K562 (cell line): ENCODE results near the gene THOP1. TPM values are rescaled to one million over a fixed set of nuclear protein-coding genes. Genes with fewer than 3 reads are reported as not detected.

Experiments
- ARNT ChIP-seq, 2 experiments: fragments of 450-650 bp; IDR thresholded peaks; 2 replicates each; pipeline ENCODE4 v1.6.1; 2016; ENCODE audit warnings: mild to moderate bottlenecking in 1 of 2
- BCOR ChIP-seq: fragments of 450-650 bp; IDR thresholded peaks from 2 replicates; pipeline ENCODE4 v1.6.1; 2016
- DACH1 ChIP-seq: fragments of 450-650 bp; IDR thresholded peaks from 2 replicates; pipeline ENCODE4 v1.6.1; 2018; ENCODE audit not compliant: partially characterized antibody
- EP300 ChIP-seq: IDR thresholded peaks from 2 replicates; pipeline ENCODE4 v1.6.1; 2012; ENCODE audit warnings: low read length, improper control_type of control experiment
- FOXP1 ChIP-seq: sonication (generic); formaldehyde crosslinking; IDR thresholded peaks from 2 replicates; pipeline ENCODE4 v1.8.0; 2022; ENCODE audit warnings: mild to moderate bottlenecking, missing genetic modification reagents
- LCOR ChIP-seq: sonication (generic); formaldehyde crosslinking; IDR thresholded peaks from 2 replicates; pipeline ENCODE4 v1.8.0; 2022; ENCODE audit warnings: mild to moderate bottlenecking, missing genetic modification reagents
- MEF2A ChIP-seq: IDR thresholded peaks from 2 replicates; pipeline ENCODE4 v1.6.1; 2011; ENCODE audit warnings: low read depth, mild to moderate bottlenecking, low read length, moderate library complexity; ENCODE audit not compliant: control insufficient read depth
- NEUROD1 ChIP-seq: fragments of 150-350 bp; IDR thresholded peaks from 2 replicates; pipeline ENCODE4 v1.6.1; 2014; ENCODE audit warnings: borderline replicate concordance, low read length, low read depth; ENCODE audit not compliant: partially characterized antibody
- NR3C1 ChIP-seq: sonication (generic); formaldehyde crosslinking; IDR thresholded peaks from 2 replicates; pipeline ENCODE4 v1.8.1; 2022; ENCODE audit warnings: missing genetic modification reagents
- PCBP2 ChIP-seq: fragments of 200-400 bp; formaldehyde crosslinking; IDR thresholded peaks from 2 replicates; pipeline ENCODE4 v1.6.1; 2018; ENCODE audit warnings: low read length, low read depth, mild to moderate bottlenecking, moderate library complexity; ENCODE audit not compliant: poor library complexity, severe bottlenecking
- PHF8 ChIP-seq: fragments of 200-600 bp; sonication (generic); IDR thresholded peaks from 2 replicates; pipeline ENCODE4 v1.6.1; 2012; ENCODE audit warnings: mixed run types, mild to moderate bottlenecking, inconsistent platforms, low read length, moderate library complexity, borderline replicate concordance
- RAD51 ChIP-seq: fragments of 450-650 bp; IDR thresholded peaks from 2 replicates; pipeline ENCODE4 v1.7.1; 2016; ENCODE audit warnings: low read depth, mild to moderate bottlenecking, borderline replicate concordance
- RCOR1 ChIP-seq, 2 experiments: IDR thresholded peaks; 2 replicates each; pipeline ENCODE4 v1.6.1; 2012; ENCODE audit warnings: low read depth in 2 of 2, low read length in 2 of 2, borderline replicate concordance in 1 of 2, improper control_type of control experiment in 1 of 2
- RHOXF2B ChIP-seq: fragments of 250-450 bp; sonication (Bioruptor Pico); conservative IDR thresholded peaks from 2 replicates; pipeline ENCODE4 v1.5.1; 2021
- ZNF174 ChIP-seq: fragments of 250-450 bp; sonication (Bioruptor Pico); IDR thresholded peaks from 2 replicates; pipeline ENCODE4 v1.4.0; 2020; ENCODE audit warnings: mild to moderate bottlenecking
- ZNF431 ChIP-seq: sonication (generic); formaldehyde crosslinking; IDR thresholded peaks from 2 replicates; pipeline ENCODE4 v1.8.0; 2022; ENCODE audit warnings: mild to moderate bottlenecking, missing genetic modification reagents
- ZNF589 ChIP-seq: fragments of 200-800 bp; sonication (Bioruptor generic); IDR thresholded peaks from 2 replicates; pipeline ENCODE4 v1.6.1; 2016; ENCODE audit warnings: low read depth, missing genetic modification characterization, missing compliant biosample characterization
- polyA plus RNA-seq, 8 experiments: library from polyadenylated mRNA; depleted of rRNA in 4 of 8; stranded (reverse) in 5 of 8; unstranded in 3 of 8; fragments of >200 nt; fragmentation: Nextera tagmentation in 2 of 8; fragmentation: Illumina TruSeq in 1 of 8; extraction: Ambion mirVana in 2 of 8; extraction: Trizol in 1 of 8; gene quantifications; 2 replicates each; pipeline versions ENCODE4 v1.2.1 to v1.2.3, GENCODE V29; 2011 to 2014; ENCODE audit warnings: inconsistent platforms in 1 of 8, missing spikeins in 1 of 8
- total RNA-seq, 7 experiments: library from RNA; depleted of rRNA in 6 of 7; stranded (reverse); fragments of >200 nt in 6 of 7; fragmentation: Illumina TruSeq in 2 of 7; extraction: Trizol in 2 of 7; gene quantifications; 2 replicates each; pipeline versions ENCODE4 v1.2.1 to v1.2.3, GENCODE V29; 2011 to 2021; ENCODE audit warnings: low replicate concordance in 1 of 7
- TF ChIP-seq, protein P1 (sequence below), 2 experiments: fragments of 450-650 bp; IDR thresholded peaks; 2 replicates each; pipeline ENCODE4 v1.6.1; 2018; ENCODE audit warnings: mild to moderate bottlenecking in 2 of 2, low read depth in 1 of 2; ENCODE audit not compliant: partially characterized antibody in 2 of 2
- TF ChIP-seq, protein P2 (sequence below): sonication (generic); formaldehyde crosslinking; IDR thresholded peaks from 2 replicates; pipeline ENCODE4 v1.9.0; 2022; ENCODE audit warnings: mild to moderate bottlenecking, missing genetic modification reagents
- TF ChIP-seq, protein P3 (sequence below): IDR thresholded peaks from 3 replicates; pipeline ENCODE4 v1.6.1; 2011; ENCODE audit warnings: borderline replicate concordance, mild to moderate bottlenecking; ENCODE audit not compliant: insufficient read length, insufficient read depth
- TF ChIP-seq, protein P4 (sequence below): fragments of 250-450 bp; sonication (Bioruptor Pico); IDR thresholded peaks from 2 replicates; pipeline ENCODE4 v1.5.0; 2021

THOP1 gene
- total and polyA plus RNA-seq, 9 of the 15 experiments (the other 6 are each of a cell fraction or from before 2014, with no cell fraction given) = 1.3 to 255 (median 96.1) TPM

DNA sequence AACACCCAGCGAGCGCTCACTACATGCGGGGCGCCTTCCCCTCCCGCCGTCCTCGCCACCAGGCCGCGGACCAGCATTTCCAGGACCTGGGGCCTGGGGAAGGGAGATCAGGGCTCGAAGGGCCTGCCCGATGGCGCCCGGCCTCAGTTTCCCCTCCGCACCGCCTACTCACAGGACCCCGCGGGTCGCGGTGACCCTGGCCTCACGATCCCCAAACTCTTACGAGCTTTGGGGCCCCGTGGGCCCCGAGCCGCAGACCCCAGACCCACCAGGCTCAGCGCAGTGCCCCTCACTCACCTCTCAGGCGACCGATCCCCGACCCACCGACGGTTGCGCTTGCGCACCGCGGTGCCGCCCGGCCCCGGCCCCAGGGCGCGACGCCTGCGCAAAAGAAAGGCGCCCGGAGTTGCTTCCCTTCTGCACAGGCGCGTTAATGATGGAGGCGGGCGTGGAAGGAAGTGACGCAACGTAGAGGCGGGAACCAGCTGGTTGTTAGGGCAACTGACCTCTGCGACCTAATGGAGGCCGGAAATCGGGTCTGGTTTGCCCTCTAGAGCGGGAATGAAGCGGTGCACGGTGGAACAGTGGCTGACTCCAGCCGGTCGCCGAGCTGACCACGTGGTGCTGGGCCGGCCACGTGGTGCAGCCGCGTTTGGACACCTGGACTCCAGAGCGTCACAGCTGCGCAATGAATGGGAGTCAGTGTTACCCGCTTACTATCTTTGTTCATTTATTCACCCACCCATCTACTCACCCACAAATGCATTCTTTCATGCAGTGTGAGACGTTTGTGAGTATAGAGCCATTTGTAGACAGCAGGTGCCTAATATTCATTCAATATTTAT lies 2.1 kb upstream of the THOP1 start, which contains the start of gene SGTA (continued):
- TF ChIP-seq, protein P1, sequence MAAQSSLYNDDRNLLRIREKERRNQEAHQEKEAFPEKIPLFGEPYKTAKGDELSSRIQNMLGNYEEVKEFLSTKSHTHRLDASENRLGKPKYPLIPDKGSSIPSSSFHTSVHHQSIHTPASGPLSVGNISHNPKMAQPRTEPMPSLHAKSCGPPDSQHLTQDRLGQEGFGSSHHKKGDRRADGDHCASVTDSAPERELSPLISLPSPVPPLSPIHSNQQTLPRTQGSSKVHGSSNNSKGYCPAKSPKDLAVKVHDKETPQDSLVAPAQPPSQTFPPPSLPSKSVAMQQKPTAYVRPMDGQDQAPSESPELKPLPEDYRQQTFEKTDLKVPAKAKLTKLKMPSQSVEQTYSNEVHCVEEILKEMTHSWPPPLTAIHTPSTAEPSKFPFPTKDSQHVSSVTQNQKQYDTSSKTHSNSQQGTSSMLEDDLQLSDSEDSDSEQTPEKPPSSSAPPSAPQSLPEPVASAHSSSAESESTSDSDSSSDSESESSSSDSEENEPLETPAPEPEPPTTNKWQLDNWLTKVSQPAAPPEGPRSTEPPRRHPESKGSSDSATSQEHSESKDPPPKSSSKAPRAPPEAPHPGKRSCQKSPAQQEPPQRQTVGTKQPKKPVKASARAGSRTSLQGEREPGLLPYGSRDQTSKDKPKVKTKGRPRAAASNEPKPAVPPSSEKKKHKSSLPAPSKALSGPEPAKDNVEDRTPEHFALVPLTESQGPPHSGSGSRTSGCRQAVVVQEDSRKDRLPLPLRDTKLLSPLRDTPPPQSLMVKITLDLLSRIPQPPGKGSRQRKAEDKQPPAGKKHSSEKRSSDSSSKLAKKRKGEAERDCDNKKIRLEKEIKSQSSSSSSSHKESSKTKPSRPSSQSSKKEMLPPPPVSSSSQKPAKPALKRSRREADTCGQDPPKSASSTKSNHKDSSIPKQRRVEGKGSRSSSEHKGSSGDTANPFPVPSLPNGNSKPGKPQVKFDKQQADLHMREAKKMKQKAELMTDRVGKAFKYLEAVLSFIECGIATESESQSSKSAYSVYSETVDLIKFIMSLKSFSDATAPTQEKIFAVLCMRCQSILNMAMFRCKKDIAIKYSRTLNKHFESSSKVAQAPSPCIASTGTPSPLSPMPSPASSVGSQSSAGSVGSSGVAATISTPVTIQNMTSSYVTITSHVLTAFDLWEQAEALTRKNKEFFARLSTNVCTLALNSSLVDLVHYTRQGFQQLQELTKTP (IDR thresholded peaks at IDR 0.05; ENCODE audit: low read depth in 1 of 2, partially characterized antibody in 2 of 2) = peak in 1 of 2 experiments; percentile 58
- TF ChIP-seq, protein P2, sequence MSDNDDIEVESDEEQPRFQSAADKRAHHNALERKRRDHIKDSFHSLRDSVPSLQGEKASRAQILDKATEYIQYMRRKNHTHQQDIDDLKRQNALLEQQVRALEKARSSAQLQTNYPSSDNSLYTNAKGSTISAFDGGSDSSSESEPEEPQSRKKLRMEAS (CRISPR knock-in tag) = peak; percentile 100
- TF ChIP-seq ZNF589 (CRISPR knock-in tag) (peak; percentile 76; the same call in 1 of the 2 replicates), RAD51 (peak; percentile 99), DACH1 (peak; percentile 97), FOXP1 (CRISPR knock-in tag) (peak; percentile 99), MEF2A (0 out of 2 replicates have a peak, but pooled peaks have one; percentile 14), RHOXF2B (CRISPR knock-in tag) (no peak), ZNF431 (peak; percentile 97), NEUROD1 (peak; percentile 78), LCOR (CRISPR knock-in tag) (peak; percentile 99), PHF8 (peak; percentile 86; the same call in 1 of the 2 replicates), ZNF174 (CRISPR knock-in tag) (no peak), ARNT (IDR thresholded peaks at IDR 0.05) (peak in 1 of 2 experiments; percentile 65; a peak in 1 of 4 replicates), PCBP2 (no peak), RCOR1 (IDR thresholded peaks at IDR 0.05; ENCODE audit: borderline replicate concordance in 1 of 2, low read depth in 2 of 2, low read length in 2 of 2) (peak in 1 of 2 experiments; percentile 78; a peak in 2 of 4 replicates), BCOR (peak; percentile 87), NR3C1 (CRISPR knock-in tag) (peak; percentile 97), EP300 (peak; percentile 45; the same call in 1 of the 2 replicates)
- TF ChIP-seq, protein P3, sequence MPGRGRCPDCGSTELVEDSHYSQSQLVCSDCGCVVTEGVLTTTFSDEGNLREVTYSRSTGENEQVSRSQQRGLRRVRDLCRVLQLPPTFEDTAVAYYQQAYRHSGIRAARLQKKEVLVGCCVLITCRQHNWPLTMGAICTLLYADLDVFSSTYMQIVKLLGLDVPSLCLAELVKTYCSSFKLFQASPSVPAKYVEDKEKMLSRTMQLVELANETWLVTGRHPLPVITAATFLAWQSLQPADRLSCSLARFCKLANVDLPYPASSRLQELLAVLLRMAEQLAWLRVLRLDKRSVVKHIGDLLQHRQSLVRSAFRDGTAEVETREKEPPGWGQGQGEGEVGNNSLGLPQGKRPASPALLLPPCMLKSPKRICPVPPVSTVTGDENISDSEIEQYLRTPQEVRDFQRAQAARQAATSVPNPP = no peak
- TF ChIP-seq, protein P4, sequence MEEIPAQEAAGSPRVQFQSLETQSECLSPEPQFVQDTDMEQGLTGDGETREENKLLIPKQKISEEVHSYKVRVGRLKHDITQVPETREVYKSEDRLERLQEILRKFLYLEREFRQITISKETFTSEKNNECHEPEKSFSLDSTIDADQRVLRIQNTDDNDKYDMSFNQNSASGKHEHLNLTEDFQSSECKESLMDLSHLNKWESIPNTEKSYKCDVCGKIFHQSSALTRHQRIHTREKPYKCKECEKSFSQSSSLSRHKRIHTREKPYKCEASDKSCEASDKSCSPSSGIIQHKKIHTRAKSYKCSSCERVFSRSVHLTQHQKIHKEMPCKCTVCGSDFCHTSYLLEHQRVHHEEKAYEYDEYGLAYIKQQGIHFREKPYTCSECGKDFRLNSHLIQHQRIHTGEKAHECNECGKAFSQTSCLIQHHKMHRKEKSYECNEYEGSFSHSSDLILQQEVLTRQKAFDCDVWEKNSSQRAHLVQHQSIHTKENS (CRISPR knock-in tag) = no peak
